Fibroblast of skin of left biceps (primary cell): ENCODE data around the gene GRIP2.

Source experiments
- DNase-seq, 2 experiments: peaks; one replicate each; pipeline ENCODE4 v3.0.0-alpha.2; 2013; ENCODE audit warnings: low read depth in 2 of 2

GRIP2 gene

DNA sequence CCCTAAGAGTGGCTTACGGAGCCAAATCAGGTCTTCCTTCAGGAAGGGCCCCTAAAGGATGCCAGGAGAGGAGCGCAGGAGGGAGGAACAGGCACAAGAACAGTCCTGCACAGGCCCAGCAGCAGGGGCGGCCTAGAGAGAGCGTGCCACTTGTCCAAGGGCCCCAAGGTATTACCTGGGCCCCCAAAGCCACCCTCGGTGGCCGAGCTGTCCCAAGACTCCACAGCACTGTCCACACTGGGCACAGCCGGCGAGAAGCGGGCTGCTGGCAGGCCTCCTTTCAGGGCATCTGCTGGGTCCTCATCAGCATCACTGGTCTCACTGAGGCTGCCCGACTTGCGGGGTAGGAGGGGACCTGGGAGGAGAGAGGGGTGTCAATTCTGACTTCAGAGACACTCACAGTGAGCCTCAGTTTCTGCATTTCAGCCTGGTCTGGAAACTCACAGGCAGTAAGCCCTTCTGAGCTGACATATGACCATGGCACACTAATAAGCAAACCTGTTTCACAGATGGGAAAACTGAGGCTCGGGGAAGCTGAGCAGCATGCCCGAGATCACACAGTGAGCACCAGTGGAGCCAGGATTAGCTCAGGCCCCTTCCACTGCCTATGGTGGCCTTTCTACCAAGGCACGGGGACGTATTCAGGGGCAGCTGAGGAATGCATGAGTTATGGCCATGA, 33.4 kb downstream of the GRIP2 start:
- no peak for DNase-seq

DNA sequence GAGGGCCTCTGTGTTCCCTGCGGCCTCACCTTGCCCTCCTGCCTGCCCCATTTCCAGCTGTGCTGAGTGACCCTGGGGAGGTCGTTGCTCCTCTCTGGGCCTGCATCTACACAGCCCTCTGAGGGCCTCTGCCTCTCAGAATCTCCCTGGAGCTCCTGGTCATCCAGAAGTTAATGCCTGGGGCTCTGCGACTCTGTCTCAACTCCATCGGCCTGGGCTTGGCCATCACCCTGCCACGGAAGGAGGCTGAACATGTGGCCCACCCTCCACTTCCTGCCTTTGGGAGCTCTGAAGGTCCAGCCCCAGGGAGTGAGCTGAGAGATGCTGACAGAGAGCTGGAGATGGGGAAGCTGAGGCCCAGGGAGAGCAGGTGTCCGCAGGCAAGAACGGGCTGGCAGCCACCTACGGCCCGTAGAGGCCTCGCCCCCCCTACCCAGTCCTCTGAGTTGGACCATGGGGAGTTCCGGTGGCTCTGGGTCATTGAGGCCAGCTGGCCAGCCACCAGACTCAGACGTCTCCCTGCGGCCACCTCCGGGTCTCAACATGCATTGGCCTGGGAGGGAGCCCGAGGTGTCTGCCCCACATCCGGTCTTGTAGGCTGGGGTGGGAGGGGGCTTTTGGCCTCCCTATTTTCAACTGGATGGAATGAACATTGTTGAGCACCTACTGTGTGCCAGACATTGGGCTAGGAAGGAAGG, 34.2 kb downstream of the GRIP2 start:
- no peak for DNase-seq

DNA sequence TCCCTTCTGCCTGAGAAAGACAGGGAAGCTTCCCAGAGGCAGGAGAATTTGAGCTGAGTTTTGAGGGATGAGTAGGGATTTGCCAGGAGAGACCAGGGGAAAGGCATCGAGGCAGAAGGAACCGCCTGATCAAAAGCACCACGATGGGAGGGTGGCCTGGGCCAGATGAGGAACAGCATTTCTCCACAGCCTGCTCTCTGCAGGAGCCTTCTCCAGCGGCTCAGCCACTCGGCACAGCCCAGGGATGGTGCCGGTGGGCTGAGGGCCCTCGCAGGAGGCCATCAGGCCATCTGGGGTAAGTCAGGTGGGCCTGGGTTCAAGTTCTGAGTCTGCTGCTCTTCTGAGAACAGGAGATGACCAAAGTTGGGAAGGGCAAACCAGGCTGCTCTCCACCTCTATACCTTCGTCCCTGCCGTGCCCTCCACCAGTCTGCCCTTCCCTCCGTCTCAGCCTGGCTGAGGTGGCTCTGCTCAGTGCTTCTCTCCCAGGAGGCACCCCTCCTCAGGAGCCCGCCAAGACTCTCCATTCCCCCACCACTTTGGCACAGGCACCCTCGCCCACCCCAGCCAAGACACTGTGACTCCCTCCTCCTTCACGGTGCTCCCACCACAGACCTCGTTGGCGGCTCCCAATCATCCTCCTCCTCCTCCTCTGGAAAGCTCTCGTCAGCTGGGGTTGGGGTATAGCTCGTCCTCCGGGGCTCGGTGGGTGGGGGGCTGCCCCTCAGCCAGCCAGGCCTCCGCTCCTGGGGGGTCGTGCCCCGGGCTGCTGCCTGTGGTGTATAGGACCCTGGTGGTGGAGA, 34.9 kb downstream of the GRIP2 start:
- no peak for DNase-seq

DNA sequence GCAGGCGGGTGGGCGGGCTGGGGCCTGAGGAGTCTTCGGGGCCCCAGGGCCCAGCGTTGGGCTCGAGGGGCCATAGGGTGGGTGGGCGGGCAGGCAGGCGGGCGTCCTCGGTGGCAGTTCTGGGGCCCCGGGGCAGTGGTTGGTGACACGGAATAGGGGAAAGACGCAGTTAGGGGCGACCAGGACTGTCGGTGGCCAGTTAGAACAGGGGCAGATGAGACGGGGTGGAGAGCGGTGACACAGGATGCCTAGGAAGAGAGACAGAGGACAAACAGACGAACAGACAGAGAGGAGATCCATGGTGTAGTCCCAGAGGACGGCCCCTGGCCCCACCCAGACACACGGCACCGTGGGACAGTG, 36.5 kb downstream of the GRIP2 start:
- no peak for DNase-seq

DNA sequence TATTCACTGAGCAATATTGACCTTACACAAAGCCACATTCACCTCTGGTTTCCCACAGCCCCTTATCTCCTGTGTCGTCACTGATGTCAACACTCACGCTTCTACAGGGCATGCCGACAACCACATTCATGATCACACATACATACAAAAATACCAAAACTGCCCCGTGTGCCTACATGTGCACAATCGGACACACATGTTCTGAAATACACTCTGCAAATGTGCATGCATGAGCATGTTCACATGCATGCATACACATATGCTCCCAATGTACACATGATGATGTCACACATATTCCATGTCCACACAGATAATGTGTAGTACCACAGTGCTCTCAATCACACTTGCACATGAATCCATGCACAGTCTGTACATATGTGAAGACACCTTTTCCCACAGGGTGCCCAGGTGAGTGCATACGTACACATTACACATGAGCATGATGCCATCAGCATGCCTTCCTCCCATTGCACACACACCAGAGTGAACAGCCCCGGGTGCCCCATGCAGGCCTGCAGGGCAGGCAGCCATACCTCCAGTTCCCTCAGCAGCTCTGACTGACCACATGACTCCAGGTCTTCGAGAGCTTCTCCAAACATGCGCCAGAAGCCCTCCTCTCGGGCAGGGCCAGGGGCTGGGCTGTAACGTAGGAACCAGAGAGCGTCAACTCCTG, 37.0 kb downstream of the GRIP2 start:
- no peak for DNase-seq

DNA sequence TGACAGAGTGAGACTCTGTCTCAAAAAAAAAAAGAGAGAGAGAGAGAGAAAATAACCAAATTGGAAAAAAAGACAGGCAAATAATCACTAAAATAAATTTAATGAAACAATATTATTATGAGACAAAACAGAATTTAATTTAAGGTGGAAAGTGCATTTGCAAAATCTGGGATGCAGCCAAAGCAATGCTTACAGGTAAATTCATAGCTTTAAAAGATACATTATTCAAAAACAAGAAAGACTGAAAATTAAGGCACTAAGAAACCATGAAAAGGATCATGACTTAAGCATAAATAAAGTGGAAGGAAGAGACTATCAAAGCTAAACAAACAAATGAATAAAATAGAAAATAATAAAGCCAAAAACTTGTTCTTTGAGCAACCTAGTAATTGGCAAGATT, 37.7 kb downstream of the GRIP2 start:
- no peak for DNase-seq

DNA sequence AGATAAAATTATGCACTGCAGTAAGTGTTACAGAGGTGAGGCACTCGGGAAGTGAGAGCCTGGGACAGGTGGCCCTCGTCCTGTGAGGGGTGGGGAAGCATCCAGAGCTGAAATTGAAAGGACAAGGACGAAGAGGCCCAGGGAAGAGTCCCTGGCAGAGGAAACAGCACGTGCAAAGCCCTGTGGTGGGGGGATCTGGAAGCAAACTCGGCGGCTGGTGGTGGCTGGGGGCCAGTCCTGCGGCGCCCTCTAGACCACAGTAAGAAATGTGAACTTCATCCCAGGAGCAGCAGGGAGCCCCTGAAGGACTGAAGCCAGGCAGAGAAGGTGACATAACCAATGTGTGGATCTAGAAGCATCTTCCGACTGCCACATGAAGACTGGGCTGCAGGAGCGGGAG, 42.8 kb downstream of the GRIP2 start:
- DNase-seq, result no peak

DNA sequence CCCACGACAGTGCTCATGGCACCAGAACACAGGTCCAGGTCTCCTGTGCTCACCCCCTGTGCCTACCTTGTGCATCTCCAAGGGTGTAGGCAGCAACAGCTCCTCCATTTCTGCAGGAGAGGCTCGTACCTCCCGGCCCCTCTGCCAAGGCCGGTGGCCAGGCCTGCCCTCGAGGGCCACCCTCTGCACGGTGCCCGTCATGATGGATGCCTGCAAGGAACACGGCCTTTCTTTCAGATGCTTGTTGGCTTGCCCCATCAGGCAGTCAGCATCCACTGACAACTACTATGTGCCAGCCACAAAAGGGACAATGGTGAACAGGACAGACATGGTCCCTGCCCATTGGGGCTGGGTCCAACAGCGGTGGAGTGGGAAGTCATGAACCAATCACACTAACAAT, 43.8 kb downstream of the GRIP2 start:
- no peak for DNase-seq

DNA sequence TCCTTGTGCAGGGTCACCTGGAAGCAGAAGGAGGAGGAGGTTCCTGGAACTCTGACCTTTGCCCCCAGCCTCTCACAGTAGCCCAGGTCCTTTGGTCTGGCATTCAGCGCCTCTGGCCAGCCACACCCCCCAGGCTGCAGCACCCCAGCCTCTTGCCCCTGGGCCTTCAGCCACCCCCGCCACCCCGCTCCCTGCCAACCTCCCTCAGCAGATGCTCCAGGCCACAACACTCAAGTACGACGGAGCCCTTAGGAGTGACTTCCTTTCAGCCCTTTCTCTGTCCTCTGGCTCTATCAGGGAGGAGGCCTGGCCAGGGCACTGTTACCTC, 45.2 kb downstream of the GRIP2 start:
- DNase-seq, result no peak

DNA sequence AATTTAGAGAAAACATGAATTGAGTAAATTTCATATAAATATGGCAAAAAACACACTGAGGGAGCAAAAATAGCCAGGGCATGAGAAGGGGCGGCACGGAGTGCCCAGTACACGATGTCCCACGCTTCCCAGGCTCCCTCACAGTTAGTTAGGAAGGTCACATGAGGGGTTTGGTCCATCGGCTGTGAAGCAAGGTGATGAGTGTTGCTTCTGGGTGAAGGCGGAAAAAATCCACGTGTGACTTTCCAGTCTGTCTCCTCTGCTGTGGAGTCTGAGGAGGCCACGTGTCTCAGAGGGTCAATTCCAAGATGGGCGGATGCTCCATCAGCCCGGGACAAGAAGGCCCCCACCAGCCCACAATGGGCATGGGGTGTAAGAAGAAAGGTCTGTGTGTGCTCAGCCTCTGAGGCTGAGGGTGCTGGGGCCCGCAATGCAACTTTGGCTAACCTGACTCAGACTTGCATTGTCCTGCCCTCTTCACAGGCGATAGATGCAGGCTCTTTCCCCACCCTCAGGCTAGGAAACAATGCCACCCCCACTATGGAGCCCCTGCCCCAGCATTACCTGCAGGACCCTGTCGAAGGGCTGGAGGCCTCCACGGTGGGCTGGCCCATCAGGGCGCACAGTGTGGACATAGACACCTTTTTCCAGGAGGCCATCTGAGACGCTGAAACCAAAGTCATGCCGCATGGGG, 45.7 kb downstream of the GRIP2 start:
- no peak for DNase-seq

DNA sequence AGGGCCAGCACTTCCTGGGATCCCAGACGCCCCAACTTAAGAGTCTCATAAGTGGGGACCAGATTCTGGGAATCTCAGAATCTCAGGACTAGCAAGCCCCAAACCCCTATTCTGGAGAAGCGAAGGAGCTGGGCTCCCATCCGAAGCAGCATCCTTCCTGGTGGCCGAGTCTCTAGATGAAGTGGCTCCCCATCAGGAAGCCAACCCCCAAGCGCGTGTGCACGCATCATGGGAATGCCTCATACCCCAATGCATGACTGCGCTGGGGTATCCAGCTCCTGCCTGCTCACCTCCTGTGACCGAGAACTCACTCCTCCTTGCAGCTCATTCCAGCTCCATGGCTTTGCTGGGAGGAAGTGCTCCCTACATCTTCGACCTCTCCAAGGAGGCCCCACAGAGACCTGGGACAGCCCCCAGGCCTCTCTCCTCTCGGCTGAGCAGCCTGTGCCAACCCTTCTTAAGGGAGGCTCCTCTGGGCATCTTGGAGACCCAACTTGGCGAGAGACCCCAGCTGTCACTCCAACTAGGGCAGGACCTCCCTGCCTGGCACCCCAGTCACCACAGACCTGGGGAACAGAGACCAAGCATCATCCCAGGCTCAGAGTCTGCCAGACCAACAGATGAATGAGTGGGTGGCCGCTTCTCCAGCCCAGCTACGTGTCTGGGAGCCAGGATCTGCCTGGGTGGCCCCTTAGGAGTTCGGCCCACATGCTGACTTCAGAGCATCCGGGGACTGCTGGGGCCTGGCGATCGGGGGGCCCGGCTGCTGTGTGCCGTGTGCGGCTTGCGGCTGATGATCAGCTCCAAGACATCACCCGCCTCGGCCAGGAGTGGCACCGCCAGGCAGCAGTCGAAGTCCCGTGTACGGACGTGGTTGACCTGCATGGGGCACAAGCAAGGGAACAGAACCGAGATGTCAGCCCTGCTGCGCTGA, 46.9 kb downstream of the GRIP2 start:
- no peak for DNase-seq

DNA sequence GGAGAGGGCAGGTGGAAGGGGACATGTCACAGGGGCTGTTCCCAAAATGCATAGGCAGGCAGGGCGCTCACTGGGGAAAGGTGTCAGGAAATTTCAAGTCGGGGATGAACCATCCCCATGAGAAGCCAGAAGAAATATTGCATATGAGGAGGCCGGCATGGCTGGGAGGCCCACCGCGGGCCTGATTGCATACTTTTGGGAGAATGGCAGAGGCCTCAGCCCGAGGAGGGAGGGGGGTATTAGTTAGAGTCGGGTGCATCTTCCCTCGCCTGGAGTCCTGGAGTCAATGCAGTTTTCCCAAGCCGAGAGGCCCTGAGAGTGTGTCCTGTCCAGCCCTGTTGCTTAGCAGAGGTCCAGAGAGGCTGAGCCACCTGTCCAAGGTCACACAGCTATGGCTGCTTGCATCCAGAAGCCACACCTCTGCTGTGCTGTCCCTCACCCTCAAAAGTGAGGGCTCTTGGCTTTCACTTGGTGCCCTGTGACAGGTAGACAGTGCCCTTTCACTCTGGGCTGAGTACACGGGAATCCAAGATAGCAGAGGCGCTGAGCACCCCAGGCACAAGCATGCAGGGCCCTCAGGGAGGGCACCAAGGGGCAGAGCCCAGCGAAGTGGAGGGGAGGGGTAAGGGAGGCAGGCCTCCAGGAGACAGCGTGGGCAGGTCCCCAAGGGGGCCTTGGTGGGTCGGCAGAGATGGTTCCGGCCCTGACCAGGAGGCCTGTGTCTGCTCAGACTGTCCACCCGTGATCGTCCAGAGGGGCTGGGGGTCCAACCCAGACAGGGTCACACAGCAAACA, 48.5 kb downstream of the GRIP2 start:
- DNase-seq, result no peak

DNA sequence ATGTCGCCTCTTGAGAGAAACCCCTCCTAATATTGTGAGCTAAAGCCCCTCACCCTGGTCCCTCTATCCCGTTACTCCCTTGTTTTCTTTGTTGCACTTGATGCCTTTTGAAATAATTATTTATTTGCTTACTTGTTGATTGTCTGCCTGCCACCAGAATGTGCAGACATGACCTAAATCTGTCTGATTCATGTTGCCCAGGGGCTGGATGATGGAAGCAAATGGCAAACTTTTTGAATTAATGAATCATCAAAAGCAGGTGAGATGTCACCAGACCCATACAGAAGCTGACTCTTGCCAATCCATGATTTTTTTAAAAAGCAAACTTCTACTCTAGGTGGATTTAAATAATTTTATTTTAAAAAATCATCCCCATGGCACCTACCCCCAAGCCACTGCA, 49.3 kb downstream of the GRIP2 start:
- no peak for DNase-seq

DNA sequence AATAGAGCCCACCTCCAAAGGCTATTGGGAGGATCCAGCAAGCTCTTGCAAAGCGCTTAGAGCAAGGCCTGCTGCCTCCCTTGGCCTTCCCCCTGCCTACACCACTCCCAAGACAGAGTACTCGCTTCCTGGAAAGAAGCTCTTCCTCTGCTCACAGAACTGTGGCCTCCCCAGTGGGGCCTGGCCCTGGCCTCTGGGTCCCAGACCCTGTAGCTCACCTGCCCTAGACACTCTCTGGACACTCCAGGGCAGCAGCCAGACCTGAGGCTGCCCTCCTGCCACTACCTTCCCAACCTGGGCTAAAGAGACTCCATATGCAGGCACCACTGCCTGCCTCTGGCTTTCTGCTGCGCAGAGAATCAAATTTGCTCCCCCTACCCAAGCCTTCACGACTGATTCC, 49.9 kb downstream of the GRIP2 start:
- DNase-seq, result no peak

DNA sequence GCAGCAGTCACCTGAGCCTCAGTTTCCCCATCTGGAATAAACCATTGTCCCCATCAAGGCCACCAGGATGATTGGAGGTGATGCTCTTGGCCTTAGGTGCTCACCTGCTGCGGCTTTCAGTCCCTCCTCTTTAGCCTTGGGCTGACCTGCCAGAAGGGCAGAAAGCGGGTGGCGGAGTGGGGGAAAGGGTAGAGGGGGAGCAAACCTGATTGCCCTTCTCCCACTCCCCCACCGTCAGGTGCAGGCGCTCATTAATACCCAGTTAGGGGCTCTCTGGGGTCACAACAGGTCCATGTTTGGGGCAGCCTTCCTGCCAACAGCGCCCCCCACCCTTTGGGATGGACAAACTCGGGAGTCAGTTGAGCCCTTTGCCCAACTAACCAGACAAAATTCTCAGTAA, 50.5 kb downstream of the GRIP2 start:
- DNase-seq, result no peak

DNA sequence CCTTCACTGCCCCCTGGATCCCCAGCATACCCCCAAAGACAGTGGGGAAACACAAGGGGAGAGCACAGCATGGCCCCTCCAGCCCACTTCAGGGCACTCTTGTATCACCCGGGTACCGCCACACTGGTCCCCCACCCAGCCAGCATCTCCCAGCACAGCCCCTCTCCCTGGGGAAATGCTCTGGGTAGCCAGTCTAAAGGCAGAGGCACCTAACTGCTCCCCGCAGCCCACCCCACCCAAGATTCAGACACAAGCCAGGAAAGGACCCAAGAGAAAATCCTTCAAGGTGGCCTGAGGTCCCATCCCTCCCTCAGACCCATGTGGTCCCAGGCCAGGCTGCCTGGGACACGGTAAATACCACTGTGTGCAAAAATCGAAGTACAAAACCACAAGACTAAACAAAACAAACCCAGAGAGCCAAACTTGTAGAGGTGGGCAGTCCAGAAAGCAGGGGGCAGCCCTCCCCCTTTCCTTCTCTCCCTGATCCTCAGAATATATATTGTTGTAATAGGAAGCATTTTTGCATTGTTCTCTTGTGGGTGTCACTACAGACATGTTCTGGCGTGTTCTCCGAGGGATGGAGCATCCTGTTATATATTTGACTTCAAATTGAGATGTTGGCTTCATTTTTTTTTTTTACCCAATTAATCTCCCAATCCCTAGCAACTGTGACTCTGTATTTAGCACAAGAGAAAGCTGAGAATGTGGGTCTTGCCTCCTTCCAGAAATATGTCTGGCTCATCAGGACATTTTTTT, 51.7 kb downstream of the GRIP2 start:
- no peak for DNase-seq

DNA sequence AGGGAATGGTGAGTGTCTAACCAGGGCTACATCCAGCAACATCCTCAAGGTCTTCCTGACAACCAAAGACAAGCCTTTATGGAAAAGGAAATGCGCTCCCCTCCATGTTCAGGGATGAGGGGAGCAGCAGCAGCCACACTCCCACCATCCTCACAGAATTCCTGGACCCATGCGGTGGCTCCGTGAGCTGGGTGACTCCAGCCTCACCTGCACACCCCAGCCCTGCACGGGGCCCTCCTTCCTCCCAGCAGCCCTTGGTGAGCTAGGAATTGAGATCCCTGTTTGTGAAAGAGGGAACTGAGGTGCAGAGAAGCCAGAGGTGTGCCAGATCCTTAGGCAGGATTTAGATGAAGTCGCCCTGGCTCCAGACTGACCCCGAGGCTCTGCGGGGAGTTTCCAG, 52.3 kb downstream of the GRIP2 start:
- no peak for DNase-seq

DNA sequence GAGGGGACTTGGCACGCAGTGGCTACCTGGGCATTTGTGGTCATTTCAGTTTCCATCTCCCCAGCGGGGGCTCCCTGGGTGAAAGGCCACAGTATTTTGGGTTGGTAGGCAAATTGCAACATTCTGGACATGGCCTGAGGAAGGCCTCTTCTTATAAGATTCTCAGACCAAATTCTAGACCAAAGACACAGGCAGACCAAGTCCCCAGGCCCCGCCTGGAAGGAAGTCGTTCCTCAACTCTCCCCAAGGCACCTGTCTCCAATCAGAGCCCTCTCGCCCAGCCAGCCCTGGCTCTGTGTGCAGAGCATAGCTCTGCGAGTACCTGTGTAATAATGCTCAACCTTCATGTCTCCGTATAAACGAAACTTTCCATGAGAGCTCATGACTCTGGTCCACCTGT, 53.1 kb downstream of the GRIP2 start:
- DNase-seq, result no peak

DNA sequence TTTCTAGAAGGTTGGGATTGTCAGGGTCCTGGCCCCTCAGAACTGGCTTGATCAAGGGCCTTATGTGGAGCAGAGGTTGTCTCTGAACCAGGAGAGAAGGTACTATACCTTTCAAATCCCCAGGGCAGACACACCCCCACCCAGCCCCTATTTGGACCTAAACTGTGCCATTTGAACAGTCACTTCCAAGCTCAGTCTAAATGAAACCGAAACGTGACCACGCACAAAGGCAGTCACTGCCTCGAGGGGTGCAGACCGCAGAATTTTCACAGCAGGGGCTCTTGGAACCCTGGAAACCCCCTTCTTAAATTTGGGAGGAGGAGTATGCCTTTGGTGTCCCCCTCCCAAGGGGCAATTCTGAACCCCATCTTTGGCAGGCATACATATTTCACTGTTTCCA, 53.7 kb downstream of the GRIP2 start:
- DNase-seq, result no peak
